Ovary (tissue), 9 donors: ENCODE data around the gene MAD1L1. TPM values are rescaled to one million over a fixed set of nuclear protein-coding genes. Genes with fewer than 3 reads are reported as not detected.
A peak's percentile ranks its signal among the peaks of the same experiment; 100 is the strongest.
"Not testable (repeated sequence)": the region's sequence is repeated elsewhere in the genome, so short reads cannot be mapped to it uniquely, and the experiment has no call there.

Source experiments
- DNase-seq, 5 donors: peaks; one replicate each; pipeline ENCODE4 v3.0.0-alpha.2; 2019 to 2020
- H3K27ac ChIP-seq, 2 donors: fragments of 200-600 bp; one replicate each; pipeline versions ENCODE4 v1.5.1 to v1.8.0; 2019 to 2022
- H3K27me3 ChIP-seq: fragments of 200-600 bp; one replicate; pipeline ENCODE4 v1.8.0; 2022
- H3K36me3 ChIP-seq: fragments of 200-600 bp; sonication (generic); one replicate; pipeline ENCODE4 v1.5.1; 2019
- H3K4me1 ChIP-seq: one replicate; pipeline ENCODE4 v1.8.1; 2013; ENCODE audit warnings: mild to moderate bottlenecking, moderate library complexity; ENCODE audit not compliant: insufficient read depth
- H3K4me3 ChIP-seq: fragments of 200-600 bp; sonication (generic); one replicate; pipeline ENCODE4 v1.5.1; 2017
- H3K9me3 ChIP-seq, 2 donors: fragments of 200-600 bp in 1 of 2; sonication (generic) in 1 of 2; one replicate each; pipeline versions ENCODE4 v1.5.1 to v1.8.1; 2013 to 2019; ENCODE audit warnings: mild to moderate bottlenecking in 1 of 2, moderate library complexity in 1 of 2
- CTCF ChIP-seq, 3 donors: fragments of 450-650 bp in 2 of 3; fragments of 200-600 bp in 1 of 3; IDR thresholded peaks; one replicate each; pipeline versions ENCODE4 v1.5.1 to v1.8.0; 2016 to 2022; ENCODE audit warnings: antibody characterized with exemption in 3 of 3, mild to moderate bottlenecking in 1 of 3
- EP300 ChIP-seq: sonication (generic); formaldehyde crosslinking; IDR thresholded peaks from one replicate; pipeline ENCODE4 v1.6.1; 2017; ENCODE audit warnings: antibody characterized with exemption
- POLR2A ChIP-seq: fragments of 450-650 bp; IDR thresholded peaks from one replicate; pipeline ENCODE4 v1.6.1; 2017; ENCODE audit warnings: antibody characterized with exemption, mild to moderate bottlenecking, moderate library complexity
- WGBS, 3 donors: extraction: QIAGEN DNeasy Blood & Tissue Kit in 1 of 3; methylation state at CpG; one replicate each; pipeline versions ENCODE4 v1.1.5 to v1.1.7; 2013 to 2017; 5-methylcytosine and 5-hydroxymethylcytosine counted together
- intact Hi-C, 4 donors: fragments of 100-400 bp; cut with DNase I; formaldehyde crosslinking; loops; one replicate each; pipeline versions ENCODE4 v1.11.0 to v1.15.1; 2022 to 2023
- polyA plus RNA-seq, 2 donors: library from polyadenylated mRNA; stranded (reverse); fragments of 200-250 nt in 1 of 2; fragments of 350-450 nt in 1 of 2; fragmentation: Illumina TruSeq in 1 of 2; extraction: RNeasy Lipid Tissue Mini Kit (QIAGEN cat#74804) in 1 of 2; gene quantifications; one replicate each; pipeline ENCODE4 v1.2.3, GENCODE V29; 2013 to 2014
- total RNA-seq, 7 donors: library from RNA; depleted of rRNA in 2 of 7; stranded (reverse); fragments of >200 nt in 2 of 7; fragmentation: NEBNext Ultra II Directional in 3 of 7; extraction: Animal tissue kit (Norgen Biotek cat#: 25700) in 3 of 7; gene quantifications; one replicate each; pipeline versions ENCODE4 v1.1.0 to v1.2.4, GENCODE V29; 2016 to 2023
- donor health status: DM: no; HTN: no; CAD: no; lungs with moderate emphysema.
- donor health status: DM: no; HTN: no; CAD: no.
- donor health status: Bipolar disorder and iron deficiency.
- donor health status: DM: yes; HTN: yes; CAD: no.
- donor health status: DM: no; HTN: no; CAD: no.
- donor health status: DM: yes; HTN: yes; CAD: no.

Gene MAD1L1
- total and polyA plus RNA-seq, 9 donors, result 5.9 to 36.6 (median 22.8) TPM

GRCh38 chr7:2036786-2037185 is 196.0 kb downstream of the MAD1L1 start:
- peak in 2 of 5 donors; percentile 18 to 35 for DNase-seq

GRCh38 chr7:2036201-2036600 is 196.5 kb downstream of the MAD1L1 start:
- DNase-seq, result peak in 2 of 5 donors; percentile 5 to 11
- H3K4me3 ChIP-seq, H3K36me3 ChIP-seq, H3K9me3 ChIP-seq, intact Hi-C loops, H3K27ac ChIP-seq, H3K27me3 ChIP-seq: not testable (repeated sequence)
- 96 to 98% (median 97%) methylated on average over 10 to 13 of the region's 16 CpGs for WGBS, 3 donors
- peaks cover 10% of the 10 kb centered on the region for H3K4me1 ChIP-seq

More at GRCh38 chr7:2036786-2037185, 196.0 kb downstream of the MAD1L1 start:
- TF ChIP-seq CTCF (IDR thresholded peaks at IDR 0.05), result no peak
- TF ChIP-seq POLR2A, result no peak
- TF ChIP-seq EP300, result no peak
- 85 to 90% (median 88%) methylated on average over 20 of the region's 20 CpGs for WGBS, 3 donors
- Histone ChIP-seq H3K9me3 (no peaks in the 10 kb centered on the region), H3K27ac (no peak overlapping the region), H3K4me3 (no peak overlapping the region), H3K36me3 (no peaks in the 10 kb centered on the region), H3K27me3 (no peaks in the 10 kb centered on the region), H3K4me1 (peaks cover 8% of the 10 kb centered on the region)
- intact Hi-C loops, result no loop called here

- H3K4me1 ChIP-seq, result peaks cover 12% of the 10 kb centered on the region
- H3K36me3 ChIP-seq, result no peaks in the 10 kb centered on the region
- DNase-seq, result peak in 2 of 5 donors; percentile 10 to 13
- intact Hi-C loops, result no loop called here
- H3K4me3 ChIP-seq, result no peak overlapping the region
- H3K27ac ChIP-seq, result no peak overlapping the region
- WGBS, 3 donors, result 81 to 88% (median 86%) methylated on average over 20 of the region's 20 CpGs
- no peaks in the 10 kb centered on the region for H3K9me3 ChIP-seq
- H3K27me3 ChIP-seq, result no peaks in the 10 kb centered on the region
- TF ChIP-seq POLR2A (no peak), CTCF (IDR thresholded peaks at IDR 0.05) (no peak), EP300 (no peak)
Measured at GRCh38 chr7:2034291-2035201, 198.2 kb downstream of the MAD1L1 start.

- DNase-seq, result peak in 1 of 5 donors; percentile 3
- H3K9me3 ChIP-seq, result no peaks in the 10 kb centered on the region
- H3K4me1 ChIP-seq, result peaks cover 12% of the 10 kb centered on the region
- no peaks in the 10 kb centered on the region for H3K27me3 ChIP-seq
- no peak overlapping the region for H3K27ac ChIP-seq
- intact Hi-C loops, result no loop called here
- TF ChIP-seq CTCF (IDR thresholded peaks at IDR 0.05) (no peak), EP300 (no peak), POLR2A (no peak)
- no peaks in the 10 kb centered on the region for H3K36me3 ChIP-seq
- WGBS, 3 donors, result 95 to 98% (median 98%) methylated on average over 13 of the region's 13 CpGs
- no peak overlapping the region for H3K4me3 ChIP-seq
Measured at GRCh38 chr7:2033586-2034135, 199.1 kb downstream of the MAD1L1 start.
